T-cell (primary cell): Measurements from ENCODE around the gene FRRS1L. TPM values are rescaled to one million over a fixed set of nuclear protein-coding genes. Genes with fewer than 3 reads are reported as not detected.

Experiments
- ATAC-seq, 4 experiments: fragments of 200-7000 bp in 3 of 4; fragments of 150-1000 bp in 1 of 4; cut with Tn5 transposase; replicated peaks in 1 of 4; 1 replicate in 3 of 4; 2 replicates in 1 of 4; pipeline ENCODE4 v1.10.0; 2021; ENCODE audit warnings: moderate library complexity in 3 of 4, mild to moderate bottlenecking in 2 of 4, moderate number of reproducible peaks in 1 of 4
- CTCF ChIA-PET, 2 donors: fragments of 300-600 bp; sonication (Branson Sonifier 250); formaldehyde crosslinking; loops; one replicate each; lab custom pipeline; 2022; ENCODE audit warnings: antibody characterized with exemption in 2 of 2; lab: Charles Lee
- POLR2A ChIA-PET, 2 donors: fragments of 300-600 bp; sonication (Branson Sonifier 250); formaldehyde crosslinking; loops; one replicate each; lab custom pipeline; 2022; ENCODE audit warnings: antibody characterized with exemption in 2 of 2; lab: Charles Lee
- DNase-seq, 35 experiments: peaks; one replicate each; pipeline versions ENCODE4 v3.0.0 to v3.0.0-alpha.2; 2013 to 2023
- H3K27ac ChIP-seq: one replicate; pipeline ENCODE4 v1.5.1; 2013; ENCODE audit warnings: low read length
- H3K27me3 ChIP-seq, 2 experiments: replicated peaks in 1 of 2; 1 replicate in 1 of 2; 2 replicates in 1 of 2; pipeline versions ENCODE4 v1.6.1 to v1.7.0; 2013; ENCODE audit warnings: low read length in 1 of 2, mixed read lengths in 1 of 2; ENCODE audit not compliant: control insufficient read depth in 2 of 2, insufficient read depth in 2 of 2; ENCODE audit errors: extremely low read depth in 1 of 2
- H3K36me3 ChIP-seq, 2 donors: 1 replicate in 1 of 2; 2 replicates in 1 of 2; pipeline versions ENCODE4 v1.6.1 to v1.7.0; 2013; ENCODE audit warnings: low read length in 1 of 2; ENCODE audit not compliant: control insufficient read depth in 2 of 2, insufficient read depth in 1 of 2; ENCODE audit errors: extremely low read depth in 1 of 2
- H3K4me1 ChIP-seq, 2 experiments: 1 replicate in 1 of 2; 2 replicates in 1 of 2; pipeline versions ENCODE4 v1.6.1 to v1.7.0; 2013; ENCODE audit warnings: low read length in 2 of 2, mixed read lengths in 1 of 2; ENCODE audit not compliant: insufficient read depth in 2 of 2, control insufficient read depth in 1 of 2; ENCODE audit errors: extremely low read depth in 1 of 2
- H3K4me3 ChIP-seq, 2 donors: 1 replicate in 1 of 2; 2 replicates in 1 of 2; pipeline versions ENCODE4 v1.5.1 to v1.7.0; 2013; ENCODE audit warnings: mild to moderate bottlenecking in 2 of 2, low read length in 1 of 2, moderate library complexity in 1 of 2; ENCODE audit not compliant: control insufficient read depth in 1 of 2; ENCODE audit errors: extremely low read depth in 1 of 2
- H3K9me3 ChIP-seq: 2 replicates; pipeline ENCODE4 v1.7.0; 2013
- H3K27ac Mint-ChIP-seq, 2 donors: one replicate each; pipeline ENCODE4 v1.8.0; 2020 to 2021; ENCODE audit warnings: mild to moderate bottlenecking in 2 of 2, mixed read lengths in 2 of 2
- H3K27me3 Mint-ChIP-seq, 2 donors: one replicate each; pipeline ENCODE4 v1.8.0; 2021 to 2022; ENCODE audit warnings: mixed read lengths in 2 of 2
- H3K36me3 Mint-ChIP-seq: one replicate; pipeline ENCODE4 v1.8.0; 2021; ENCODE audit warnings: mixed read lengths
- H3K4me1 Mint-ChIP-seq, 3 donors: one replicate each; pipeline ENCODE4 v1.8.0; 2020 to 2022; ENCODE audit warnings: mixed read lengths in 3 of 3, mild to moderate bottlenecking in 1 of 3
- H3K4me3 Mint-ChIP-seq, 3 donors: one replicate each; pipeline ENCODE4 v1.8.0; 2020 to 2022; ENCODE audit warnings: mild to moderate bottlenecking in 3 of 3, mixed read lengths in 3 of 3, moderate library complexity in 3 of 3
- H3K9me3 Mint-ChIP-seq, 3 donors: one replicate each; pipeline ENCODE4 v1.8.0; 2020 to 2022; ENCODE audit warnings: mixed read lengths in 3 of 3
- WGBS: methylation state at CpG from one replicate; pipeline ENCODE4 v1.1.5; 2013; ENCODE audit warnings: missing lambda C conversion rate; ENCODE audit not compliant: insufficient coverage; 5-methylcytosine and 5-hydroxymethylcytosine counted together
- total RNA-seq, 35 experiments: library from RNA in 6 of 35; stranded (reverse) in 6 of 35; fragments of 120-200 nt in 1 of 35; gene quantifications; one replicate each; pipeline versions ENCODE4 v1.2.1 to v1.2.4 and lab custom pipeline; 2013 to 2026

FRRS1L gene
- total RNA-seq, 5 donors from 2014 or later (not counting 1 experiment from before 2014, with no cell fraction given): 0.03 TPM; not detected in 4

GRCh38 chr9:109114670-109115069 is 52.4 kb downstream of the FRRS1L start:
- Histone ChIP-seq H3K4me3 (no peak overlapping the region), H3K27ac (no peak overlapping the region), H3K27me3 (no peaks in the 10 kb centered on the region), H3K4me1 (peaks cover 31 to 54% of the 10 kb centered on the region in 2 experiments), H3K36me3 (no peaks in the 10 kb centered on the region), H3K9me3 (no peaks in the 10 kb centered on the region)
- WGBS: 60% methylated on average over 1 of the region's 3 CpGs
- Mint-ChIP-seq H3K27me3 (no peaks in the 10 kb centered on the region), H3K36me3 (peaks cover 21% of the 10 kb centered on the region), H3K4me3 (peak overlapping the region; percentile 25 to 59 (median 52)), H3K4me1 (peaks cover 84 to 87% (median 86%) of the 10 kb centered on the region in 3 donors), H3K27ac (peak overlapping the region; percentile 68 to 81), H3K9me3 (no peaks in the 10 kb centered on the region)
- ChIA-PET POLR2A (interaction anchor here in 1 of 2 donors (0.7 kb wide), 1 partner anchor 361 kb away, joined by 3 read pairs; no protein-coding TSS in a partner anchor), CTCF (no interaction called here)
- ATAC-seq (no peak), DNase-seq (no peak)

GRCh38 chr9:109113892-109114609 is 53.0 kb downstream of the FRRS1L start:
- Histone ChIP-seq H3K9me3 (no peaks in the 10 kb centered on the region), H3K27me3 (no peaks in the 10 kb centered on the region), H3K4me1 (peaks cover 32 to 53% of the 10 kb centered on the region in 2 experiments), H3K27ac (no peak overlapping the region), H3K4me3 (no peak overlapping the region), H3K36me3 (no peaks in the 10 kb centered on the region)
- ChIA-PET CTCF (no interaction called here), POLR2A (interaction anchor here in 1 of 2 donors (0.7 kb wide), 1 partner anchor 362 kb away, joined by 3 read pairs; no protein-coding TSS in a partner anchor)
- H3K4me3 Mint-ChIP-seq: peak overlapping the region; percentile 21 to 59 (median 52)
- DNase-seq (no peak), ATAC-seq (no peak)
- H3K4me1 Mint-ChIP-seq: peaks cover 90 to 94% (median 91%) of the 10 kb centered on the region in 3 donors
- H3K9me3 Mint-ChIP-seq: no peaks in the 10 kb centered on the region
- 93% methylated on average over 6 of the region's 12 CpGs for WGBS
- no peaks in the 10 kb centered on the region for H3K27me3 Mint-ChIP-seq
- peak overlapping the region; percentile 68 to 81 for H3K27ac Mint-ChIP-seq
- peaks cover 21% of the 10 kb centered on the region for H3K36me3 Mint-ChIP-seq

- H3K27ac ChIP-seq: no peak overlapping the region
- peak overlapping the region in 2 of 3 donors; percentile 52 to 59 for H3K4me3 Mint-ChIP-seq
- no peak overlapping the region for H3K4me3 ChIP-seq
- ChIA-PET POLR2A (no interaction called here), CTCF (no interaction called here)
- peaks cover 21% of the 10 kb centered on the region for H3K36me3 Mint-ChIP-seq
- no peaks in the 10 kb centered on the region for H3K9me3 ChIP-seq
- H3K27ac Mint-ChIP-seq: peak overlapping the region in 1 of 2 donors; percentile 11
- H3K27me3 ChIP-seq: no peaks in the 10 kb centered on the region
- H3K36me3 ChIP-seq: no peaks in the 10 kb centered on the region
- 38% methylated on average over 1 of the region's 3 CpGs for WGBS
- H3K4me1 ChIP-seq: peaks cover 38 to 45% of the 10 kb centered on the region in 2 experiments
- DNase-seq (no peak), ATAC-seq (no peak)
- H3K27me3 Mint-ChIP-seq: no peaks in the 10 kb centered on the region
- H3K4me1 Mint-ChIP-seq: peaks cover 95% of the 10 kb centered on the region in 3 donors
- H3K9me3 Mint-ChIP-seq: no peaks in the 10 kb centered on the region
These were observed 53.8 kb downstream of the FRRS1L start for GRCh38 chr9:109113254-109113653.

- peaks cover 29 to 30% of the 10 kb centered on the region in 2 experiments for H3K4me1 ChIP-seq
- no peaks in the 10 kb centered on the region for H3K9me3 ChIP-seq
- H3K36me3 ChIP-seq: no peaks in the 10 kb centered on the region
- Mint-ChIP-seq H3K27ac (peak overlapping the region; percentile 89 to 91), H3K4me3 (peak overlapping the region; percentile 58 to 69 (median 65)), H3K27me3 (no peaks in the 10 kb centered on the region), H3K4me1 (peaks cover 87 to 88% (median 88%) of the 10 kb centered on the region in 3 donors), H3K9me3 (no peaks in the 10 kb centered on the region), H3K36me3 (peaks cover 15% of the 10 kb centered on the region)
- ChIA-PET CTCF (interaction anchor here in 1 of 2 donors (0.6 to 0.9 kb wide), 3 partner anchors 10 to 196 kb away, joined by 3 to 4 read pairs (median 4); no protein-coding TSS in a partner anchor), POLR2A (interaction anchor here in 1 of 2 donors (0.7 kb wide), 1 partner anchor 9 kb away, joined by 3 read pairs; the partner anchor contains the start of gene TMEM245)
- H3K4me3 ChIP-seq: no peak overlapping the region
- WGBS: 0% methylated on average over 1 of the region's 5 CpGs
- ATAC-seq (peak; percentile 73 to 84 (median 79)), DNase-seq (peak in 10 of 35 experiments; percentile 9 to 76 (median 25))
- peak overlapping the region; percentile 68 for H3K27ac ChIP-seq
- H3K27me3 ChIP-seq: no peaks in the 10 kb centered on the region
These were observed 56.6 kb downstream of the FRRS1L start for GRCh38 chr9:109110329-109111021.

- peak overlapping the region; percentile 68 for H3K27ac ChIP-seq
- Mint-ChIP-seq H3K27ac (peak overlapping the region; percentile 89 to 91), H3K4me1 (peaks cover 84 to 89% (median 85%) of the 10 kb centered on the region in 3 donors), H3K27me3 (no peaks in the 10 kb centered on the region), H3K9me3 (no peaks in the 10 kb centered on the region), H3K36me3 (peaks cover 20% of the 10 kb centered on the region), H3K4me3 (peak overlapping the region; percentile 58 to 69 (median 65))
- ChIA-PET CTCF (interaction anchor here (1.1 to 1.4 kb wide), 3 partner anchors 8 to 10 kb away, joined by 3 read pairs; partner anchors contain the start of gene TMEM245 (in 1 of the 2)), POLR2A (interaction anchor here (0.5 to 0.9 kb wide), 4 partner anchors 9 to 209 kb away, joined by 3 to 4 read pairs (median 4); no protein-coding TSS in a partner anchor)
- no peak for DNase-seq
- peaks cover 29% of the 10 kb centered on the region in 2 experiments for H3K4me1 ChIP-seq
- ATAC-seq: no peak
- peaks cover 0 to 4% of the 10 kb centered on the region in 2 donors for H3K36me3 ChIP-seq
- no peaks in the 10 kb centered on the region for H3K27me3 ChIP-seq
- H3K9me3 ChIP-seq: no peaks in the 10 kb centered on the region
- H3K4me3 ChIP-seq: no peak overlapping the region
These were observed 57.1 kb downstream of the FRRS1L start for GRCh38 chr9:109109967-109110328.

GRCh38 chr9:109108318-109108717 is 58.7 kb downstream of the FRRS1L start:
- ChIA-PET POLR2A (interaction anchor here (0.7 to 1.4 kb wide), 3 partner anchors 15 to 856 kb away, joined by 3 to 9 read pairs (median 5); no protein-coding TSS in a partner anchor), CTCF (interaction anchor here in 1 of 2 donors (1.4 kb wide), 1 partner anchor 10 kb away, joined by 3 read pairs; no protein-coding TSS in a partner anchor)
- WGBS: no CpG with 5 or more reads among the region's 4 CpGs
- Mint-ChIP-seq H3K4me1 (peaks cover 72 to 83% (median 75%) of the 10 kb centered on the region in 3 donors), H3K27ac (peak overlapping the region; percentile 86 to 89), H3K9me3 (peaks cover 2 to 3% (median 3%) of the 10 kb centered on the region in 3 donors), H3K36me3 (peaks cover 23% of the 10 kb centered on the region), H3K4me3 (peak overlapping the region; percentile 7 to 52 (median 43)), H3K27me3 (no peaks in the 10 kb centered on the region)
- Histone ChIP-seq H3K4me1 (peaks cover 23 to 27% of the 10 kb centered on the region in 2 experiments), H3K27me3 (no peaks in the 10 kb centered on the region), H3K27ac (no peak overlapping the region), H3K36me3 (peaks cover 3 to 4% of the 10 kb centered on the region in 2 donors), H3K9me3 (no peaks in the 10 kb centered on the region), H3K4me3 (no peak overlapping the region)
- DNase-seq: no peak
- ATAC-seq: no peak
